Measurements from ENCODE around the gene MAP4K3.

The MAP4K3 gene

GRCh38 chr2:39409697-39410389, 27.2 kb downstream of the MAP4K3 start:
- no peaks in the 10 kb centered on the region for H3K27me3 ChIP-seq (ENCODE audit: insufficient read depth, poor library complexity, severe bottlenecking)
- no peak for DNase-seq (ENCODE audit: low read depth in 1 of 2, low spot score in 1 of 2)
- TF ChIP-seq GABPA (IDR thresholded peaks at IDR 0.05; ENCODE audit: low read depth): no peak
- TF ChIP-seq REST (IDR thresholded peaks at IDR 0.05; ENCODE audit: insufficient replicate concordance, low read depth): no peak
- no peak for TF ChIP-seq SPI1 (IDR thresholded peaks at IDR 0.05; ENCODE audit: borderline replicate concordance, low read depth)
- TF ChIP-seq CTCF (IDR thresholded peaks at IDR 0.05; ENCODE audit: insufficient read depth, low read length): no peak
- TF ChIP-seq POLR2AphosphoS5 (IDR thresholded peaks at IDR 0.05; ENCODE audit: low read depth): no peak
- H3K27ac ChIP-seq (replicated peaks): no peak overlapping the region
- H3K4me3 ChIP-seq (replicated peaks; ENCODE audit: insufficient read depth, low read length): no peak overlapping the region

GRCh38 chr2:39408351-39409136, 28.5 kb downstream of the MAP4K3 start:
- peak in 1 of 2 experiments; percentile 14 for DNase-seq (ENCODE audit: low read depth in 1 of 2, low spot score in 1 of 2)
- Histone ChIP-seq H3K27ac (replicated peaks) (no peak overlapping the region), H3K4me3 (replicated peaks; ENCODE audit: insufficient read depth, low read length) (no peak overlapping the region), H3K27me3 (ENCODE audit: insufficient read depth, poor library complexity, severe bottlenecking) (no peaks in the 10 kb centered on the region)
- no peak for TF ChIP-seq SPI1 (IDR thresholded peaks at IDR 0.05; ENCODE audit: borderline replicate concordance, low read depth)
- no peak for TF ChIP-seq GABPA (IDR thresholded peaks at IDR 0.05; ENCODE audit: low read depth)
- TF ChIP-seq POLR2AphosphoS5 (IDR thresholded peaks at IDR 0.05; ENCODE audit: low read depth): no peak
- TF ChIP-seq REST (IDR thresholded peaks at IDR 0.05; ENCODE audit: insufficient replicate concordance, low read depth): no peak
- no peak for TF ChIP-seq CTCF (IDR thresholded peaks at IDR 0.05; ENCODE audit: insufficient read depth, low read length)

GRCh38 chr2:39407516-39408296, 29.4 kb downstream of the MAP4K3 start:
- H3K27ac ChIP-seq (replicated peaks): no peak overlapping the region
- H3K27me3 ChIP-seq (ENCODE audit: insufficient read depth, poor library complexity, severe bottlenecking): no peaks in the 10 kb centered on the region
- TF ChIP-seq GABPA (IDR thresholded peaks at IDR 0.05; ENCODE audit: low read depth) (no peak), SPI1 (IDR thresholded peaks at IDR 0.05; ENCODE audit: borderline replicate concordance, low read depth) (no peak), CTCF (IDR thresholded peaks at IDR 0.05; ENCODE audit: insufficient read depth, low read length) (no peak), REST (IDR thresholded peaks at IDR 0.05; ENCODE audit: insufficient replicate concordance, low read depth) (no peak), POLR2AphosphoS5 (IDR thresholded peaks at IDR 0.05; ENCODE audit: low read depth) (no peak)
- H3K4me3 ChIP-seq (replicated peaks; ENCODE audit: insufficient read depth, low read length): no peak overlapping the region
- no peak for DNase-seq (ENCODE audit: low read depth in 1 of 2, low spot score in 1 of 2)

Measured in HL-60 (cell line).